ENCODE measurements around the gene JARID2.

The JARID2 gene

DNA sequence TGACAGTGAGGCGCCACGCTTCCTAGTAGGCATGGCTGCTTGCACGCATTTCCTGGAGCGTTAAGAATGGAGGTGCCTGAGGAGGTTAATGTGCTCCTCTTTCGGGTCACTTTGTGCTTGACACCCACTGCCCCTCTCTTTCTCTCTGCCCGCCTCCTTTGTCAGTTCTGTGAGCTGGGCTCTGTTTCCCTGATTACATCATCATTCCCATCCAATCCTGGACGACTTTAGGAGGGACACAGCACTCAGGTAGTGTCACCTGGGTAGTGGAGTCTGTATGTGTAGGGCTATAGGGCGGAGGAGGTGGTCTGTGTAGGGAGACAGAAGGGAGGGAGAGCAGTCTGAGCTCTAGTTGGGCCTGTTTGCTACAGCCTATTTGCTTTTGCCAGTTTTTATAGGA lies 136.8 kb downstream of the JARID2 start:
- DNase-seq: no peak

DNA sequence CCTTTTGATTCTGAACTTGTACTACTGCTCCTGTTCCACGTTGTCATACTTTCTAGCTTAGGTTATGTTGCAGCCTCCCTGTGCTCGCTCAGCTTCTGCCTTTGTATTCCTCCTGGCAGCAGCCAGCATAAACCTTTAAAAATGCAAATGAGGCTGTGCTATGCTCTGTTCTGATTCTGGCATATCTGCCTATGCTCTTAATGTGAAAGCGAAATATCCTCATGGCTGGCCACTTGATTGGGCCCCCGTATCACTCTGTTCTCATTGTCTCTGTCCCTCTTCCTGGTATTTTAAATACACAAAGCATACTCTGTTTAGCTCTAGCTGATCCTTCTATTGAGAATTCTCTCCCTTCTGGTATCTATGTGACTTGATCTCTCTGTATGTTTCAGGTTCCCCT lies 139.0 kb downstream of the JARID2 start:
- no peak for DNase-seq

DNA sequence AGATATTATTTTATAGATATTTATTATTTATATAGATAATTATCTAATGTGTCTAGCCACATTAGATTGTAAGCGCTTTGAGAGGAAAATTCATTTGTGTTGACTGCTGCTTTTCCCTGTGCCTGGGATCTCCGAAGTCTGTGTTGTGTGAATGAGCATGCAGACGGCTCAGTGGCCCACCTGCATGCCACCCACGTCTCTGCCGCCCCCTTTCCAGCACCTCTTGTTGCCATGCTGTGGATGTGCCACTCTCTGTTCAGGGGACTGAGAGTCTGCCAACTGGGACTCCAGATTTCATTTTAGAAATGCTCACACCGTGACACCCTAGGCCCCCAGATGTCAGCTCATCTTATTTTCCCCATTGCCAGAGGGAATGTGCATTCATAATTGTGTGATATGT lies 139.7 kb downstream of the JARID2 start:
- DNase-seq: no peak

DNA sequence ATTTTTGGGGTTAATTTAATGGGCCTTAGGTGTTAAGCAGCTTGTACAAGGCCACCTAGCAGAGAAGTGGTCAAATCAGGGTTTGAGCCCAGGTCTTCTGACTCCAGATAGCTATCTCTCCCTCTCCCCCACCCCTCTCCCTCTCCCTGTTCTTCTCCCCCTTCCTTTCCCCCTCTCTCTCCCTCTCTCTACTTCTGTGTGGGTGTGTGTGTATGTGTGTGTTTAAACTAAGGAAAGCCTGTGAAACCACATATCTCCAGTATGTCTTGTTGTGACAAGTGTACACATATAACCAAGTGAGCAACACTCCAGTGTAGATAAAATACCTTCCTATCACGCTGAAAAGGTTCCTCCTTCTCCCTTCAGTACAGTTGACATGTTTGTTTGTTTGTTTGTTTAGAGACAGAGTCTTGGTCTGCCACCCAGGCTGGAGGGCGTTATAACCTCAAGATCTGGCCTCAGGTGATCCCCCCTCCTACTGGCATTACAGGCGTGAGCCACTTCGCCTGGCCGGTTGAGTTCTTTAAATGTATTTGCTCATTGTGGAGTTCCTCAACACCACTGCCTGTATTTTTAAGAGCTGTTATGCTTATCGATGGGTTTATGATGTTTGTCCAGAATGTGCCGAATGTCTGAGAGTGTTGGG lies 140.4 kb downstream of the JARID2 start:
- DNase-seq: no peak

DNA sequence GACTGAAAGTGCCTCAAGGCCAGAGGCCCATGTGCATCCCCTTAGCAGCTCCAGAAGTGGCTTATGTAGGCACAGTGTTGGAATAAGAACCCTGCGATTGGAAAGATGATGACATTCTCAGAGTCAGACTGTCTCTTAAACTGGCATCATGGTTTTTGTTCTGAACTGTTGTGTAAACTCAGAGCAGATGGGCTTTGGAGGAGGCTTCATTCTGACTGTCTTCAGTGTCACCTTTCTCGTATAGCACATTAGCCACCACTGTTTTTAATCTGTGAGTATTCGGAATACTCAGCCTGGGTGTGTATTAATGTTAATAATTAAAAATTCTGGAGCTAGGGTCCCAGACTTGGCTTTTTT lies 140.9 kb downstream of the JARID2 start:
- no peak for DNase-seq

DNA sequence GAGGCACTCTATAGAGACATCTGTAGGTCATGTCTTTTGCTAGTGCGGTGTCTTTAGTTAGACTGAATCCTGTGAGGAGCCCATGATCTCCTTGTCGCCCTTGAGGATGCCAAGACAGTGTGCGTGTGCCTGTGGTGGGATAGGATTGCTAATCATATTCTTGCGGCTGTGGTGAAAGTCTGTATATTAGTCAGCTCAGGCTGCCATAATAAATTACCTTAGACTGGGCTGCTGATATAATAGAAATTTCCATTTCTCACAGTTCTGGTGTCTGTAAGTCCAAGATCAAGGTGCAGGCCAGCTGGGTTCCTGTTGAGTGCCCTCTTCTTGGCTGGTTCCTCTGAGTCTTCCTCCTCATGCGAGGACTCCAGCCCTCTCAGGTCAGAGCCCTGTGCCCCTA lies 141.2 kb downstream of the JARID2 start:
- no peak for DNase-seq

DNA sequence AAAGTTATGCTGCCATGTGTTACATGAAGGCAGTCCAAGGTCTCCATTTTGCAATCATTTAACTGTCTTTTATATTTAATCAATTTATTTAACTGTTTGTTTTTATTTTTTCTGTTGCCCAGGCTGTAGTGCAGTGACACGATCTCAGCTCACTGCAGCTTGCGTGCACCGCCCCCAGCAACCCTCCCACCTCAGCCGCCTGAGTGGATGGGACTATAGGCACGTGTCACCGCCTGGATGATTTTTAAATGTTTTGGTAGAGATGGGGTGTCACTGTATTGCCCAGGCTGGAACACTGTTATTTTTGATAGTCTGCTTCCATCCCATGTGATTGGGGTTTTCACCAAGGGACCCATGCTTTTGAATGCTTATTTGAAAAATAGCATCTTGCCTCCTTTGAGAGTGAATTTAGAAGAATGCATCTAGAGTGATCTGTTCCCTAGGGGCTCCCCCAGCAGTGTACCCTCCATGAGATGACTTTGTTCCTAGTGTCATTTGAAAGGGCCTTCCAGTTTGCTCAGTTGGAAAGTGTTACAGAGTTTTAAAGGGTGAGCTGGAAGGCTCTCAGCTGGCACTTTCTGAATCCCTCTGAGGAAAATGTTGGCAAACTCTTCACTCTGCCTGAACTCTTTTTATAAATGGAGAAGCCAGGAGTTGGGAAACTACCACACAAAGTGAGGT lies 143.4 kb downstream of the JARID2 start:
- DNase-seq: no peak

DNA sequence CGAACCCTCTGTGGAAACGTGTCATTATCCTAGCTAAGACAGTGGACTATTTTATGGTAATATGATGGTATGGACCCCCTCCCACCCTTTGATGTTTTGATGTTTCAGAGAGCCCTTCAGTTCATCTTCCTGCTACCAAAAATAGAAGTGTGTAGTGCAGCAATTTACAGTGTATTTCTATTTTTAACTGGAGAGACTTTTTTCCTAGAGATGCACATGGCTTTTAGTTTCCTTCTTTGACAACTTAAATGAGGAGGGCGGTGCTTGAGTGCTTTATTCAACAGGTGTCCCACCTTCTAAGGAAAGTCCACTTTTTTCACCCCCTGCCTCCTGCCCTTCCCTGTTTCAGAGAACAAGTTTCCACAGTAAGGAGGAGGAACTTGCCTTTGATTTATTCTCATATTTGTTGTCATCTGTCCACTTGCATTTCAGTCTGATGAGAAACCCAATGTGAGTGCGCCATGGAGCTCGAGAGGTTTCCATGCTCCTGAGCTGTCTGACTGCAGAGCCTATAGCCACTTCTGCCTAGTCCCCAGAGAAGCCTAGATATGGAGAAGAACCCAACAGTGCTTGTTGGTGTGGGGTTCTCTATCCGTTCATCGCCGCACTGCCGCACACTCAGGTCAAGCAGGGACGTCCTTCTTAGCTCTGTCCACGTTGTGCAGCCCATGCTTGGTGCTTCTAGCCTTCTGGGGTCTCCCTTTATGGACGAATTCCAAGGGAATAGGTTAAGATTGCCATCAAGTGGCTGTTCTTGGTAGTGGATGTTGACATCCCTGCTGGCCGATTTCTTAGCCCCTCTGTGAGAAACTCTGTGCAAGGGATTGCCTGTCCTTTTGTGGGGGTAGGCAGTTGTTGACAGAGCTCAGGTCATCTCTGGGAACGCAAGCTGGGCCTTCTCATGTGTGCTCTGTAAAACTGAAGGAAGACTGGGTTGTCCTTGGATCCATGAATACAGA lies 144.2 kb downstream of the JARID2 start:
- DNase-seq: peak in 3 of 6 experiments; percentile 11 to 33 (median 13)

DNA sequence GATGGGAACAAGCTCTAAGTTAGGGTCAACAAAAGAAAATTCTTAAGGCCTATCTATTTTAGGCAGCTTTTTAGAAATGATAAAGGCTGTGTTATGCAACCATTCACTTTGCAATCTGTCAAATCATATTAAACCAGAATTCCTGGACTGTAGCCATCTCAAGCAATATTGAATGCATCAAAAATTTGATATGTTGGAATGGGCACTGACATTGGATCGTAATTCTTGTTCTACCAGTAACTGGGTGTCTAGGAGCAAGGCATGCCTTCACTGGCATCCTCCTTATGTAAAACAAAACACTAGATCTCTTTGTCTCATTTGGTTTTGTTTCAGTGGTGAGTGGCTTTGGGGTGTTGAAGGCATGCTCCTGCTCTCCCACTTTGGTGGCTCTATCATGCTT lies 145.6 kb downstream of the JARID2 start:
- no peak for DNase-seq

DNA sequence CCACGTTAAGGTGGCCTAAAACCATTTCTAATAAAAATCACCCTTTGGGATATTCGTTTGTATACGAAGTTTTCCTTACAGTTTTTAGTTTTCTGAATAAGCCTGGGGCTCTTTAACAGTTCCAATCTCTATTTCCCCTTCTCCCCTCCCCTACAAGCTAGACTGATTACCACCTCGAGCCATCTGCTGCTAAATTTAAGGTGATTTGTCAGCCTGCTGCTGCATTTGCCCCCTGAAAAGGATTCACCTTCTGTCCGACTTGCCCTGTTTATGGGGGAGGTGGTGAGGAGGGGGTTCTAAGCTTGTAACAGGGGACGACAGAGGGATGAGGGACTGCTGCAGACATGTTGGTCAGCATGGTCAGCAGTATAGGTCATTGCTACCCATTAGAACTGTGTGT lies 146.3 kb downstream of the JARID2 start:
- DNase-seq: no peak

DNA sequence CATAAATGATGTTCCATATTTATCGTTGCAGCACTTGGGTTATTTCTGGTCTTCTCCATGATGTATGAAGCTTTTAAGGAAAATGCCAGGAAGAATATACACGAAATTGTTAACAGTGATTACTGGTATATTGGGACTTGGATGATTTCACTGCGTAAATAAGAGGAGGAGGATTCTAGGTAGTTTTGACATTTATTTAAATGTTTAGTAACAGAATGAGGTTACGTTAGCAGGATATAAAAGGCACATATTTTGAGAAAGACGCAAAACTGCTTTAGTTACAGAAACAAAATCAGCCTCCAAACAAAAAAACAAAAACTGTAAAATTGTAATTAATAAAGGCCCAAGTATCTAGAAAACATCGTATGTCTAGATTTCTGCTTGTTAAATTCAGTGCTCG lies 147.7 kb downstream of the JARID2 start:
- DNase-seq: no peak

DNA sequence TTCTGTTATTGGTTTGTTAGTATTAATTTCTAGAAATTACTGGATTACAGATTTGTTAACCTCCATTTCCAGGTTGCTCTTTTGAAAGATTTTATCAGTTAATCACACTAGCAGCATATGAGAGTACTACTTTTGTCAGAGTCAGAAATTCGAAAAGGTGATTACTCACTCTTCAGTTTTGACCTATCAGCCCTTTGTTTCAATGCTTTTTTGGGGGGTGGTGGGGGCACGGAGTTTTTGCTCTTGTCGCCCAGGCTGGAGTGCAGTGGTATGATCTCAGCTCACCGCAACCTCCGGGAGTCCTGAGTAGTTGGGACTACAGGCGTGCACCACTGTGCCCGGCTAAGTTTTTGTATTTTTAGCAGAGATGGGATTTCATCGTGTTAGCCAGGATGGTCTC lies 149.2 kb downstream of the JARID2 start:
- DNase-seq: no peak

DNA sequence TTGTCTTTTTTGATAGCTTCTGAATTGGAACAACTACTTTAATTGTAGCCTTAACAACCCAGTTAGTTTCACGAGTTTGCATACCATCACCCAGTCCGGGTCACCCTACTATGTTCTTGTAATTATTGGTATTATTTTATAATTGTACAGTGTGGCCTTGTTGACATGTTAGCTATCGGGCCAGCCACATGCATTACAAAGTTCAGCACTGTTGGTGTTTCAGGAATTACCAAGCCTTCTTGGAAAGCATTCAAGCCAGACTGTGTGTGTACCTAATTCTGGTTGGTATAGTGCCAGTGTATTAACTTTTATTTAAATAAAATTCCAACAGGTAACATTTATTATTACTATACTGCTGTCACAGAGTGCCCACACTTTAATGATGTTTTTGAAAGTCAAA lies 150.9 kb downstream of the JARID2 start:
- DNase-seq: no peak

DNA sequence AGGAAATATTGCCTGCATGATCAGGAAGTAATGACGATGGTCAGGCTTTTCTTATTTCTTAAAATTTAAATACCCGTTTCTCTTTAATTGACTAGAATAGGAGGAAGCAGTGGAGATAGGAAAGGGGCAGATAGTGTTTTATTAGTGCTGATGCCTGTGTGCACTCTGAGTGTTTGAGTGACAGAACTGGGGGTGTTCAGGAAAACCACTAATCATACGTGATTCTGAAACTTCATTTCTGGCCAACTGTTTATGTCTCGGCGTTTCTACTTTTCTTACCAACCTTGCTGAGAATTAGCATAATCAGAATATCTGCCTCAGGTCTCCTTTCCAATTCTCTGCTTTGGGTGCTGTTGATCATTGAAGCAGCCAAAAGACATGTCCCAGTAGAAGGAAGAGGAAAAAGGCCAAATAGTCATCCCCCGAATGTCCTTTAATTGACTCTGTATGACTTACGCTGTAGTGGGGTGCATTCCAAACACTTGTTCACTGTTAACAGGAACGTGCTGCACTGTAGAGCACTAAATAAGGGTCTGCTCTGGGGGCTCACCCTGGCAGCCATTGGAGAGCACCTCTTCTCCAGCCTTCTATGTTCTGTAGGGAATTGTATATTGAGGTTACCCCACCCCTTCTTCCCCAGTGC lies 152.9 kb downstream of the JARID2 start:
- DNase-seq: no peak

DNA sequence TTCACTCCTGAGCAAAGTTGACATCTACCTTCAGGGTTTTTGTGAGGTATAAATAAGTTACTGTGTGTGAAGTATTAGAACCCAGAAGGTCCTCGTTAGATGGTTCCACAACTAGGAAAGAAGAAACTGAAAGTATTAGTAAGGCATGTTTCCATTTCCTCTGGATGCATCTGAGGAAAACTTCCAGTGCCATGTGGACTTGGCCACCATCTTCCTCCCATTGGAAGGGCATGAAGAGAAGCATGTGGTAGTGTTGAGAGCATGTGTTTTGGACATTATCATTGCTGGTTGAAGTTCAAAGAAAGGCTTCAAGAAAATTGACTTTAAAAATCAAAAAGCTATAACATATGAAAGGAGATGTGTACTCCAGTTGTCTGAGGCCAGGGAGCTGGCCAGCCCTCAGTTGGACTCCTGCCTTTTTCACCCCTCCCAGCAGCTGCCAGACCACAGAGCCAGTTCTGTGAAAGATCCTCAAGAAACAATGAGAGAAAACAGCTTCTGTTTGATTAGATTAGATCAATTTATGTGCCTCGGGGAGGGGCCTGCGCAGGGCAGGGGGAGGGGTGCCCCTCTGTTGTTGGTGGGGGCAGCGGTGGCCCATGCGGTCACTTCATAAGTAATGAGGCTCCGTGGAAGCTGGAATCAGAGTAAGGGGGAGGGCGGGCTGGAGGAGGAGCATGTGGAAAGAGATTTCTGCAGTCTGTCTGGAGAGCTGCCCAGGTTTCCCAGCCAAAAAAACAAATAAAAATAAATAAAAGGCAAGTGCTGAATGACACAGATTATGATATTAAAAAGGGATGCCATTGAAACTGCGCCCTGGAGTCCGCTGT lies 154.0 kb downstream of the JARID2 start:
- DNase-seq: no peak

DNA sequence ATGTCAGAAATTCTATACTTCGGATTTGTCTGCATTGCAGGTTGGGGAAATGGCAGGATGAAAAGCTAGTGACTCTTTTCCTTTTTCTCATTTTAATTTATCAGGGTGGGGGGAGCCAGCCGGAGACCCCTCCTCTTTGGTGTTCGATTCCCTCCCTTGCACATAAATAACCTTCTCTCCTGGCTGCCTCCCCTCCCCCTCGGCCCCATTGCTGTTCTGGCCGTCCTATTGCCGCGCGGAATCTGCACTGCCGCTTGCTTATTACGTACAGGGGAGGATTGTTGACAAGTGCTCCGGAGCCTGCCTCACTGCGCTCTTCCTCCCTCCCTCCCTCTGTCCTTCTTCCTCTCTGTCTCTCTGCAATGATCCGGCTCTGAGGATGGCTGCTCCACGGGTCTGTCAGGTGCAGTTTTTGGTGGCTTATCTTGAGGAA lies 154.7 kb downstream of the JARID2 start:
- peak in 4 of 6 experiments; percentile 13 to 45 (median 38) for DNase-seq

DNA sequence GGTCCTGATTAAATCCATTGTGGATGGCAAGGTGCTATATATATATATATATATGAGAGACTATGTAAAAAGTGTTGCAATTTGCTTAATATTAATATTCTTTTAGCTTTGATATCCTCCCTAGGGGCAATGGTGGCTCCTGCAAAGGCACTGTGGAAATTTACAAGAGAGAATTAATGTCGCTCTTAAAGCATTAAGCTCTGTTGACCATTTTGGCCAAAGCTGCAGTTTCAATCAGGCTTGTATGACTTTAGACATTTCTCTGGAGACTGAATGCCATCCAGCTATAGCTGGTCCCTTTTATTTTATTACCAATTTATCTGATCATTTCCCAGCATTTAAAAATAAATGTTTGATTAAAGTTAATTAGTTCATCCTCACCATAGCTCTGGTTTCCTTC lies 155.3 kb downstream of the JARID2 start:
- DNase-seq: no peak

DNA sequence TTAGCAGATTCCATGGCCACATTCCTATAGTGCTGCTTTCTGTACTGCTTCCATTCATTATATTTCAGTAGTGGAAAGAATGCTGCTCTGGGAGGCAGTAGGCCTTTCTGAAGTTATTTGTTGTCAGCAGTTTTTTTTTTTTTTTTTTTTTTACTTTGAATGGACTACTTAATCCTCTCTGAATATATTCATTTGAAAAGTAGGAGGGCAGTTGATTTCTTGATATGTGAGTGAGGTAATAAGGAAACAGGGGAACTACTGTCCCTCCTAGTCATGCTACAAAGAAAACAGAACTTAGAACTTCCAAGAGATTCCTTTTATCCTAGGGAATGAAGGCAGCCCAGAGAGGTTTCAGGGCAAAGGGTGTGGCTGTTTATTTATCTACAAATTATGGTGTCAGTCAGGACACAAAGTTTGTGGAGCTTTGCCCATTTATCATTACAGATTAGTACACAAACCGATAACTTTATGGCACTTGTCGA lies 155.9 kb downstream of the JARID2 start:
- DNase-seq: no peak

DNA sequence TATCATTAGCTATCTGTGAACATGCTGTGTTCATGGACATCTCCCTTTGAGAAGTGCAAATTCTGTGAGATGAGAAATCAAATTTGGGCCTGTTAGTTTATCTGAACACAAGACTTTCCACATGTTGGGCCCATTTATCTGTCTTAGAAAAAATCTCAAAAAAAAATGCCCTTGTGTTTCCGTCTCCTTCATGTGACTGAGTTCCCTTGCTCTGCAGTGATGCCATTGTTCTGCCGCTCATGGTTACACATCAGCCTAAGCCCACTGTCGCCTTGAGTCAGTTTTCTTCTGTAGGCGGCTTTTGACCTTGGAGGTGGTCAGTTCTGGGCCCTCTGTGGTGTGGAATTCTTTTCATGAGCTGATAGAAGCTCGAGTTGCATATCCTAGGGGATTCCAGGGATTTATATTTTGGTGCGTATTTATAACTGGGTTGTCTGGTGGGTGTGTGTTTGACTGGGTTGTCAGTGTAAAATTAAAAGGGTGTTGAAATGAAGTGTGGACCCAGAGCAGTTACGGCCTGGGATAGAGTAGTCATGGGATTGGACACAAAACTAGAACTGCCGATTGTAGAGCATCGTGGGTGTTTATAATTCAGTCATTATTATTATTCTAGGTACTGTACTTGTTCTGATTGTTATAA lies 156.7 kb downstream of the JARID2 start:
- no peak for DNase-seq

DNA sequence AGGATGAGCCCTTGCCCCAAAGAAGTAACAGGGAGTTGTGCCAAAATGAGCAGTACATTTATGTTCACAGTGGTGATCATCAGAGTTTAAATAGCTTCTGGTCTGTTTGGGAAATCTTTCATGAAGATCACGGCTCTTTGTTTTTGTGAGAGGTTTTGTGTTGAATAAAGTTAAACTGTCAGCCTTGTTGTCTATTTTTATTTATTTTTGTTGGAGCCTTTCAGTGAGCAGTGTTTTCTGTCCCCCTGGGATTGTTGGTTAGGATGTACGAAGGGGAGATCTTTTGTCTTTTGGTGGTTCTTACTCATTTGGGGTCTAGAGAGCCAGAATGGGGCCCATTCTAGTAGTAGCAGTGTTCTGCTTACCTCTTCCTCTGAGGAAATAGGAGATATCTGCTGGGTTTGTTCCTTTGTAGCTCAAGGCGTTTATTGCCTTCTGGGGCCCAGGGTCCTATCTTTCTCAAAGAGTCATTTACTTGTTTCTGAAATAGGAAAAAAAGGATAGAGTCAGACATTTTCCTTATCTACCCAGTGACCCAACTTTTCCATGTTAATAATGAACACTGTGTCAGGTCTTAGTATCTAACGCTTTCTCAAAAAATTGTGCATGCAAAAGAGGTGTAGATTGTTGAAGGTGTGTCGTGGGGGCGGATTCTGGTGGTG lies 157.4 kb downstream of the JARID2 start:
- no peak for DNase-seq

DNA sequence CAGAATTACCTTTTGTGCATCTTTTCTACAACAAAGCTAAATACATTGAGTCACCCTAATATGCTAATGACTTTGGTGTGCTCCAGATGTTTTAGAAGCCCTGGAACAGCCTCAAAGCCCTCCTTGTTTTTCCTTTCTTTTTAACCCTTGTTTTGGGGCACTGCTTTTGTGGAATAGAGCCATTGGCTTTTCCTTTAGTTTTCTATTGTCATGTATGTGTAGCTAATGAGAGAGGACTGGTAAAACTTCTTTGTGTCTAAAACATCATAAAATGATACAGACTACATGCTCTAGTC lies 158.8 kb downstream of the JARID2 start:
- DNase-seq: no peak
